ENCODE measurements around the gene CSK. TPM values are rescaled to one million over a fixed set of nuclear protein-coding genes. Genes with fewer than 3 reads are reported as not detected.

Gene CSK
- total and polyA plus RNA-seq, 2 of the 8 experiments (the other 6 are each of a cell fraction or from before 2014, with no cell fraction given), result 13.7 to 50.2 TPM

- TF ChIP-seq TCF12 (IDR thresholded peaks at IDR 0.05; ENCODE audit: low read depth, low read length) (no peak), TEAD4 (IDR thresholded peaks at IDR 0.05; ENCODE audit: low read depth, low read length) (no peak), POU5F1 (IDR thresholded peaks at IDR 0.05; ENCODE audit: low read depth, low read length) (no peak), EGR1 (IDR thresholded peaks at IDR 0.05; ENCODE audit: borderline replicate concordance, low read depth, low read length) (no peak), BACH1 (IDR thresholded peaks at IDR 0.05; ENCODE audit: low read length) (no peak)
Observed at GRCh38 chr15:74758736-74759135, 23.1 kb upstream of the CSK start (continued).
